RWPE2 (cell line): ENCODE data around the gene SORCS2.

Source experiments
- ATAC-seq: fragments of 200-7000 bp; cut with Tn5 transposase; 3 replicates; pipeline ENCODE4 v1.9.1; 2021; ENCODE audit warnings: low read depth
- DNase-seq: peaks from one replicate; pipeline ENCODE4 v3.0.0-alpha.2; 2020; ENCODE audit warnings: low spot score
- H3K27ac ChIP-seq: fragments of 450-650 bp; 2 replicates; pipeline ENCODE4 v1.5.1; 2017; ENCODE audit warnings: mild to moderate bottlenecking; ENCODE audit not compliant: poor library complexity, severe bottlenecking
- H3K27me3 ChIP-seq: fragments of 250-450 bp; sonication (Bioruptor Pico); 2 replicates; pipeline ENCODE4 v1.5.1; 2021; ENCODE audit warnings: mild to moderate bottlenecking, moderate library complexity; ENCODE audit not compliant: insufficient read depth, poor library complexity, severe bottlenecking
- H3K36me3 ChIP-seq: fragments of 250-450 bp; sonication (Bioruptor Pico); 2 replicates; pipeline ENCODE4 v1.5.1; 2020; ENCODE audit warnings: low read depth, mild to moderate bottlenecking, moderate library complexity
- H3K4me1 ChIP-seq: fragments of 250-450 bp; sonication (Bioruptor Pico); 2 replicates; pipeline ENCODE4 v1.5.1; 2021; ENCODE audit warnings: mild to moderate bottlenecking, moderate library complexity; ENCODE audit not compliant: insufficient read depth, poor library complexity, severe bottlenecking
- H3K4me3 ChIP-seq: fragments of 250-450 bp; sonication (Bioruptor Pico); 2 replicates; pipeline ENCODE4 v1.5.1; 2021; ENCODE audit warnings: mild to moderate bottlenecking, moderate library complexity; ENCODE audit not compliant: severe bottlenecking
- H3K9me3 ChIP-seq: fragments of 250-450 bp; sonication (Bioruptor Pico); 2 replicates; pipeline ENCODE4 v1.5.1; 2021; ENCODE audit warnings: mild to moderate bottlenecking, moderate library complexity; ENCODE audit not compliant: severe bottlenecking
- TF ChIP-seq, protein P1 (sequence below): fragments of 450-650 bp; IDR thresholded peaks from one replicate; pipeline ENCODE4 v1.5.1; 2017; ENCODE audit warnings: mild to moderate bottlenecking, moderate library complexity; ENCODE audit not compliant: poor library complexity, severe bottlenecking

SORCS2 gene

GRCh38 chr4:7529368-7530080 lies 337.2 kb downstream of the SORCS2 start:
- peak; percentile 27; the same call in 1 of the 3 replicates for ATAC-seq
- no peak overlapping the region for H3K27ac ChIP-seq
- H3K4me3 ChIP-seq, result no peak overlapping the region
- H3K4me1 ChIP-seq, result no peaks in the 10 kb centered on the region
- H3K9me3 ChIP-seq, result no peaks in the 10 kb centered on the region
- H3K27me3 ChIP-seq, result no peaks in the 10 kb centered on the region
- TF ChIP-seq, protein P1, sequence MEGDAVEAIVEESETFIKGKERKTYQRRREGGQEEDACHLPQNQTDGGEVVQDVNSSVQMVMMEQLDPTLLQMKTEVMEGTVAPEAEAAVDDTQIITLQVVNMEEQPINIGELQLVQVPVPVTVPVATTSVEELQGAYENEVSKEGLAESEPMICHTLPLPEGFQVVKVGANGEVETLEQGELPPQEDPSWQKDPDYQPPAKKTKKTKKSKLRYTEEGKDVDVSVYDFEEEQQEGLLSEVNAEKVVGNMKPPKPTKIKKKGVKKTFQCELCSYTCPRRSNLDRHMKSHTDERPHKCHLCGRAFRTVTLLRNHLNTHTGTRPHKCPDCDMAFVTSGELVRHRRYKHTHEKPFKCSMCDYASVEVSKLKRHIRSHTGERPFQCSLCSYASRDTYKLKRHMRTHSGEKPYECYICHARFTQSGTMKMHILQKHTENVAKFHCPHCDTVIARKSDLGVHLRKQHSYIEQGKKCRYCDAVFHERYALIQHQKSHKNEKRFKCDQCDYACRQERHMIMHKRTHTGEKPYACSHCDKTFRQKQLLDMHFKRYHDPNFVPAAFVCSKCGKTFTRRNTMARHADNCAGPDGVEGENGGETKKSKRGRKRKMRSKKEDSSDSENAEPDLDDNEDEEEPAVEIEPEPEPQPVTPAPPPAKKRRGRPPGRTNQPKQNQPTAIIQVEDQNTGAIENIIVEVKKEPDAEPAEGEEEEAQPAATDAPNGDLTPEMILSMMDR, result no peak
- no peak for DNase-seq
- no peaks in the 10 kb centered on the region for H3K36me3 ChIP-seq

GRCh38 chr4:7530082-7530481 lies 337.7 kb downstream of the SORCS2 start:
- Histone ChIP-seq H3K4me3 (no peak overlapping the region), H3K27me3 (no peaks in the 10 kb centered on the region), H3K9me3 (no peaks in the 10 kb centered on the region), H3K4me1 (no peaks in the 10 kb centered on the region), H3K36me3 (no peaks in the 10 kb centered on the region), H3K27ac (no peak overlapping the region)
- TF ChIP-seq, protein P1, result no peak
- ATAC-seq (no peak), DNase-seq (no peak)

DNA sequence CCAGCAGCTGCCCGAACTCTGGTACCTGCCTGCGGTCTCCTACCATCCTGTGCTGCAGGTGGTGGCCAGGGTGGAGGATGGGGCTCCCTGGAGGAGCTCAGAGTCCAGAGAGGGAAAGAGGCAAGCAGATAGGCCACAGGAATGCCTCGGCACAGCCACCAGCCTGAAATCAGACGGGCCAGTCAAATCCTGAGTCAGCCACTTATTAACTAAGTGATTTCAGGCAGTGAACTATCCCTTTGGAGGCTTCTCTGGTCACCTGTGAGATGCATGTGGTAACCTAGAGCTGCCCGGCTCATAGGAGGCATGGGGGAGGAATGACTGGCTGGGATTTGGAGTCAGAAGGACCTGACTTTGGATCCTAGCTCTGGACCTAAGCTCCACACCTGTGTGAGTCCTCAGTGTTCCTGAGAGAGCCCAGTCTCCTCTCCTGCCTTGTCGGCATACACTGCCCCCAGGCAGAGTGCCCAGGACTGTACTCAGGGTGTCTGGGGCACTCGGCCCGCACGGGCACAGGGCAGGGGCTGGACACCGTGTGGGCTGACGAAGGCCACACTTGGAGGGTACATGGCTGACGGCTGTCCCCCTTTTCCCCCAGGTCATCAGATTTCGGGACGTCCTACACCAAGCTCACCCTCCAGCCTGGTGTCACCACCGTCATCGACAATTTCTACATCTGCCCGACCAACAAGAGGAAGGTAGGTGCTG lies 338.7 kb downstream of the SORCS2 start:
- no peak overlapping the region for H3K27ac ChIP-seq
- H3K36me3 ChIP-seq, result no peaks in the 10 kb centered on the region
- no peaks in the 10 kb centered on the region for H3K4me1 ChIP-seq
- ATAC-seq (no peak; the same call in 2 of the 3 replicates), DNase-seq (no peak)
- no peak overlapping the region for H3K4me3 ChIP-seq
- H3K27me3 ChIP-seq, result no peaks in the 10 kb centered on the region
- no peaks in the 10 kb centered on the region for H3K9me3 ChIP-seq
- TF ChIP-seq, protein P1, result no peak

- H3K9me3 ChIP-seq, result no peaks in the 10 kb centered on the region
- H3K27me3 ChIP-seq, result no peaks in the 10 kb centered on the region
- no peaks in the 10 kb centered on the region for H3K36me3 ChIP-seq
- ATAC-seq, result no peak
- no peak overlapping the region for H3K27ac ChIP-seq
- no peak for DNase-seq
- H3K4me1 ChIP-seq, result no peaks in the 10 kb centered on the region
- H3K4me3 ChIP-seq, result no peak overlapping the region
- TF ChIP-seq, protein P1, result no peak
Observed at GRCh38 chr4:7531640-7531994, 339.3 kb downstream of the SORCS2 start.

- no peaks in the 10 kb centered on the region for H3K9me3 ChIP-seq
- H3K27me3 ChIP-seq, result no peaks in the 10 kb centered on the region
- no peak overlapping the region for H3K27ac ChIP-seq
- TF ChIP-seq, protein P1, result no peak
- no peaks in the 10 kb centered on the region for H3K36me3 ChIP-seq
- no peak for ATAC-seq
- no peak overlapping the region for H3K4me3 ChIP-seq
- H3K4me1 ChIP-seq, result no peaks in the 10 kb centered on the region
- no peak for DNase-seq
Observed at GRCh38 chr4:7532043-7532442, 339.7 kb downstream of the SORCS2 start.
